GM18867 (cell line): ENCODE data around the gene ATP6AP1.
"Not testable (repeated sequence)": the region's sequence is repeated elsewhere in the genome, so short reads cannot be mapped to it uniquely, and the experiment has no call there.

ENCODE experiments used
- ATAC-seq: cut with Tn5 transposase; IDR thresholded peaks from one replicate; pipeline ENCODE4 v1.9.1; 2021; ENCODE audit warnings: mild to moderate bottlenecking, moderate library complexity; ENCODE audit not compliant: unreplicated experiment

The ATP6AP1 gene

GRCh38 chrX:154399527-154400368, 28.7 kb upstream of the ATP6AP1 start:
- no peak for ATAC-seq

- not testable (repeated sequence) for ATAC-seq
These were observed 28.1 kb upstream of the ATP6AP1 start for GRCh38 chrX:154400369-154400817.

GRCh38 chrX:154401045-154401799, 27.3 kb upstream of the ATP6AP1 start:
- no peak for ATAC-seq

- ATAC-seq: no peak
These were observed 26.4 kb upstream of the ATP6AP1 start for GRCh38 chrX:154401918-154402621.

GRCh38 chrX:154402622-154403127, 25.8 kb upstream of the ATP6AP1 start:
- no peak for ATAC-seq

GRCh38 chrX:154403192-154403591, 25.3 kb upstream of the ATP6AP1 start:
- ATAC-seq: no peak

- ATAC-seq: no peak
These were observed 24.6 kb upstream of the ATP6AP1 start for GRCh38 chrX:154403858-154404257.

GRCh38 chrX:154404625-154405192, 23.8 kb upstream of the ATP6AP1 start:
- ATAC-seq: no peak

- ATAC-seq: no peak
These were observed 19.7 kb upstream of the ATP6AP1 start for GRCh38 chrX:154408659-154409221.

GRCh38 chrX:154409222-154409871, 19.1 kb upstream of the ATP6AP1 start, which contains the start of gene DNASE1L1:
TSS of gene DNASE1L1 (minus strand) at chrX:154409254. CDS start at chrX:154405568, 3,686 bp downstream.
- peak; percentile 42 for ATAC-seq

- peak; percentile 52 for ATAC-seq
These were observed 16.5 kb upstream of the ATP6AP1 start for GRCh38 chrX:154411981-154412340.

- ATAC-seq: no peak
These were observed 16.0 kb upstream of the ATP6AP1 start for GRCh38 chrX:154412468-154412867.

GRCh38 chrX:154413142-154413541, 15.3 kb upstream of the ATP6AP1 start:
- ATAC-seq: no peak

- ATAC-seq: no peak
These were observed 11.3 kb upstream of the ATP6AP1 start for GRCh38 chrX:154417157-154417556.

- ATAC-seq: no peak
These were observed 9.3 kb upstream of the ATP6AP1 start for GRCh38 chrX:154419189-154419588.

- ATAC-seq: no peak
These were observed 8.6 kb upstream of the ATP6AP1 start for GRCh38 chrX:154419688-154420401.

- no peak for ATAC-seq
These were observed 8.1 kb upstream of the ATP6AP1 start for GRCh38 chrX:154420402-154420756.

GRCh38 chrX:154426916-154427770, 1.3 kb upstream of the ATP6AP1 start:
- no peak for ATAC-seq
